HG03095 (cell line): ENCODE measurements around the gene PRRT4.

ENCODE experiments used
- ATAC-seq: cut with Tn5 transposase; IDR thresholded peaks from one replicate; pipeline ENCODE4 v1.9.1; 2021; ENCODE audit warnings: moderate library complexity; ENCODE audit not compliant: unreplicated experiment

The PRRT4 gene

GRCh38 chr7:128350708-128351295, 10.7 kb downstream of the PRRT4 start:
- no peak for ATAC-seq

- ATAC-seq, result no peak
Observed at GRCh38 chr7:128349466-128349825, 12.0 kb downstream of the PRRT4 start.

GRCh38 chr7:128347647-128348097, 13.8 kb downstream of the PRRT4 start:
- ATAC-seq, result no peak

- no peak for ATAC-seq
Observed at GRCh38 chr7:128344431-128344774, 17.1 kb downstream of the PRRT4 start.

GRCh38 chr7:128343554-128344430, 17.7 kb downstream of the PRRT4 start, which contains the start of gene RBM28:
RBM28 (minus strand) TSS chr7:128343908; CDS start chr7:128343793, 115 bp downstream.
- peak; percentile 92 for ATAC-seq

GRCh38 chr7:128341733-128342132, 19.8 kb downstream of the PRRT4 start:
- no peak for ATAC-seq

GRCh38 chr7:128335730-128336129, 25.8 kb downstream of the PRRT4 start:
- no peak for ATAC-seq

- no peak for ATAC-seq
Observed at GRCh38 chr7:128324368-128324680, 37.2 kb downstream of the PRRT4 start.

- ATAC-seq, result no peak
Observed at GRCh38 chr7:128323459-128324367, 37.8 kb downstream of the PRRT4 start.

- no peak for ATAC-seq
Observed at GRCh38 chr7:128323040-128323439, 38.5 kb downstream of the PRRT4 start.

GRCh38 chr7:128322040-128322643, 39.3 kb downstream of the PRRT4 start:
- ATAC-seq, result no peak

- no peak for ATAC-seq
Observed at GRCh38 chr7:128321044-128321422, 40.5 kb downstream of the PRRT4 start.

GRCh38 chr7:128318691-128319090, 42.8 kb downstream of the PRRT4 start:
- no peak for ATAC-seq

- ATAC-seq, result no peak
Observed at GRCh38 chr7:128311013-128311412, 50.5 kb downstream of the PRRT4 start.

- no peak for ATAC-seq
Observed at GRCh38 chr7:128310499-128310898, 51.0 kb downstream of the PRRT4 start.

- no peak for ATAC-seq
Observed at GRCh38 chr7:128309976-128310375, 51.5 kb downstream of the PRRT4 start.

GRCh38 chr7:128309124-128309523, 52.4 kb downstream of the PRRT4 start:
- no peak for ATAC-seq

GRCh38 chr7:128307061-128307460, 54.4 kb downstream of the PRRT4 start:
- ATAC-seq, result no peak

- no peak for ATAC-seq
Observed at GRCh38 chr7:128304212-128304611, 57.3 kb downstream of the PRRT4 start.

- no peak for ATAC-seq
Observed at GRCh38 chr7:128303643-128304042, 57.8 kb downstream of the PRRT4 start.

- ATAC-seq, result no peak
Observed at GRCh38 chr7:128303133-128303532, 58.4 kb downstream of the PRRT4 start.
